Measurements from ENCODE around the gene LIMK2. TPM values are rescaled to one million over a fixed set of nuclear protein-coding genes. Genes with fewer than 3 reads are reported as not detected.

Gene LIMK2
- total and polyA plus RNA-seq, 8 donors: 19.9 to 541 (median 97.2) TPM

- Histone ChIP-seq H3K9me3 (no peaks in the 10 kb centered on the region), H3K27ac (no peak overlapping the region), H3K4me1 (peaks cover 0 to 11% (median 3%) of the 10 kb centered on the region in 4 donors), H3K27me3 (no peaks in the 10 kb centered on the region), H3K36me3 (peaks cover 30 to 49% (median 48%) of the 10 kb centered on the region in 4 donors), H3K4me3 (no peak overlapping the region)
- no peak for DNase-seq
- 81 to 88% (median 86%) methylated on average over 8 of the region's 8 CpGs for WGBS, 5 donors
- no peak for TF ChIP-seq EP300 (IDR thresholded peaks at IDR 0.05)
- TF ChIP-seq POLR2AphosphoS5 (IDR thresholded peaks at IDR 0.05): no peak
- intact Hi-C loops (cut with DNase I; ENCODE audit: low total_unique reads): no loop called here
These were observed 111.8 kb downstream of the LIMK2 start for GRCh38 chr22:31323578-31324550.

DNA sequence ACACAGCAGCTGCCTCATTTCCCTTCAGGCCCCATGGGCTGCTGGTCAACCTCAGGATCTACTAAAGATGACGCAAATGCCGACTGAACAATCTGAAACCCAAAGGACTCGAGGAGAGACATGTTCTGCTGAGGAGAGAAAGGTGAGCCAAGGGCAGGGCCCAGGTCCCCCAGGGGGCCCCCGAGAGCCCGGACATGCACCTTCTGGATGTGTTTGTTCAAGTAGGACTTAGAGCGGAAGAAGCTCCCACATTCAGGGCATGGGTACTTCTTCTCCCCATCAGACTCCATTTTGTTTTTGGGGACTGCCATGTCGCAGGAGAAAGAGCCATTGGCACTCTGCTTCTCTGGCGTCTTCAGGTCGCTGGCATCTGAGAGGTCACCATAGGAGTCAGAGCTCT is 114.8 kb downstream of the LIMK2 start:
- Histone ChIP-seq H3K4me1 (peaks cover 0 to 11% (median 3%) of the 10 kb centered on the region in 4 donors), H3K27ac (no peak overlapping the region), H3K27me3 (no peaks in the 10 kb centered on the region), H3K4me3 (no peak overlapping the region), H3K9me3 (no peaks in the 10 kb centered on the region), H3K36me3 (peaks cover 38 to 77% (median 77%) of the 10 kb centered on the region in 4 donors)
- DNase-seq: no peak
- 87 to 98% (median 94%) methylated on average over 9 of the region's 9 CpGs for WGBS, 5 donors
- TF ChIP-seq POLR2AphosphoS5 (IDR thresholded peaks at IDR 0.05) (no peak), POLR2A (IDR thresholded peaks at IDR 0.05) (no peak), CTCF (IDR thresholded peaks at IDR 0.05) (no peak), EP300 (IDR thresholded peaks at IDR 0.05) (no peak)
- intact Hi-C loops (cut with DNase I; ENCODE audit: low total_unique reads): no loop called here

- WGBS, 5 donors: 78 to 90% (median 84%) methylated on average over 8 to 9 of the region's 9 CpGs
- intact Hi-C loops (cut with DNase I; ENCODE audit: low total_unique reads): no loop called here
- Histone ChIP-seq H3K9me3 (no peaks in the 10 kb centered on the region), H3K27me3 (no peaks in the 10 kb centered on the region), H3K36me3 (peaks cover 47 to 88% (median 88%) of the 10 kb centered on the region in 4 donors), H3K4me1 (peaks cover 0 to 4% (median 2%) of the 10 kb centered on the region in 4 donors), H3K27ac (no peak overlapping the region), H3K4me3 (no peak overlapping the region)
- TF ChIP-seq EP300 (IDR thresholded peaks at IDR 0.05): no peak
- no peak for DNase-seq
These were observed 115.9 kb downstream of the LIMK2 start for GRCh38 chr22:31327806-31328543.

DNA sequence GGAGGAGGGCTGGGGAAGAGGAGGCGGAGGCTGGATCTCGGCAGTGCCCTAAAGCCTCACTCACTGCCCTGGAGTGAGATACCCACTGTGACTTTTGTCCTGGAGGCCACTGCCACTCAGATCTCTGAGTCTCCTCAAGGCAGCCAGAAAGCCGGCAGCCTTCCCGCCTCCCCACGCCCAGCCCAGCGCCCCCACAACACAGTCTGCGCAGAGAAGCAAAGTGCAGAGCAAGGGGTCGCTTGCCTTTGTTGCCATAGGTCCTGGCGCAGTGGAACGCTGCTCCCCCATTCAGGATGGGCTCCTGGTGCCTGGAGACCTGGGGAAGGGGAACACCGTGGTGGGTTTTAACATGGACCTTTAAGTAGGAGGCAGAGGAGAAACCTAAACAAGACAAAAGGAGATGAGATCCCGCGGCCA is 116.5 kb downstream of the LIMK2 start:
- peaks cover 47 to 94% (median 93%) of the 10 kb centered on the region in 4 donors for H3K36me3 ChIP-seq

More for the DNA sequence above, 116.5 kb downstream of the LIMK2 start:
- intact Hi-C loops (cut with DNase I; ENCODE audit: low total_unique reads): no loop called here
- TF ChIP-seq POLR2A (IDR thresholded peaks at IDR 0.05): no peak
- no peak for TF ChIP-seq POLR2AphosphoS5 (IDR thresholded peaks at IDR 0.05)
- no peak for TF ChIP-seq EP300 (IDR thresholded peaks at IDR 0.05)
- TF ChIP-seq CTCF (IDR thresholded peaks at IDR 0.05): no peak
- no peaks in the 10 kb centered on the region for H3K27me3 ChIP-seq
- 91 to 98% (median 92%) methylated on average over 7 to 13 of the region's 13 CpGs for WGBS, 5 donors
- no peak for DNase-seq
- no peak overlapping the region for H3K4me3 ChIP-seq
- no peak overlapping the region for H3K27ac ChIP-seq
- H3K9me3 ChIP-seq: no peaks in the 10 kb centered on the region
- peaks cover under 1 to 9% (median 7%) of the 10 kb centered on the region in 4 donors for H3K4me1 ChIP-seq

Data from stomach (tissue), 9 donors.